ENCODE measurements around the gene XPO5. TPM values are rescaled to one million over a fixed set of nuclear protein-coding genes. Genes with fewer than 3 reads are reported as not detected.

The XPO5 gene
- total RNA-seq, 1 experiment from 2014 or later = 97.8 TPM

GRCh38 chr6:43497689-43498088, 78.1 kb downstream of the XPO5 start (continued):
- TF ChIP-seq ZNF532 (CRISPR knock-in tag; IDR thresholded peaks at IDR 0.05; ENCODE audit: borderline replicate concordance) (no peak), ZNF263 (CRISPR knock-in tag; IDR thresholded peaks at IDR 0.05; ENCODE audit: low read depth) (no peak)

DNA sequence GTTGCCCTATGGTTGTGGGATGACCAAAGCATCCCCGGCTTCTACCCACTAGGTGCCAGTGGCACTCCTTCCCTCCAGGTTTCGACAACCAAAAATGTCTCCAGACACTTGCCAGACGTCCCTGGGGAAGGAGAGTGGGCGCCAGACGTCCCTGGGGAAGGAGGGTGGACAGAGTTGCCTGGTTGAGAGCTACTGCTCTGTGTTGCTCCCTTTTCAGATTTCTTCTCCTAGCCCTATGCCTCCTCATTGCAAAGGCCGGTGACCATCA, 78.8 kb downstream of the XPO5 start:
- peaks cover 26% of the 10 kb centered on the region for H3K36me3 Mint-ChIP-seq
- H3K27ac Mint-ChIP-seq = no peak overlapping the region
- H3K27me3 Mint-ChIP-seq (ENCODE audit: low read depth) = no peaks in the 10 kb centered on the region
- ChIA-PET POLR2A (interaction anchor here (1.1 kb wide), 1 partner anchor 10 kb away, joined by 5 read pairs; no protein-coding TSS in a partner anchor), CTCF (interaction anchor here (0.8 to 7.2 kb wide), 25 partner anchors 9 to 268 kb away, joined by 3 to 75 read pairs (median 6); partner anchors contain the start of genes ABCC10, CRIP3, DLK2 and DNPH1)
- no peak for TF ChIP-seq CBFB (CRISPR knock-in tag; IDR thresholded peaks at IDR 0.05; ENCODE audit: low read depth)
- no peak for TF ChIP-seq ZNF416 (CRISPR knock-in tag; IDR thresholded peaks at IDR 0.05)
- no peak for DNase-seq (ENCODE audit: low spot score)
- H3K4me3 Mint-ChIP-seq = no peak overlapping the region
- H3K4me1 Mint-ChIP-seq = peaks cover 29% of the 10 kb centered on the region
- H3K9me3 Mint-ChIP-seq = no peaks in the 10 kb centered on the region
- no peak for ATAC-seq

- Mint-ChIP-seq H3K27me3 (ENCODE audit: low read depth) (no peaks in the 10 kb centered on the region), H3K4me1 (peaks cover 32% of the 10 kb centered on the region), H3K36me3 (peaks cover 21% of the 10 kb centered on the region), H3K9me3 (no peaks in the 10 kb centered on the region), H3K4me3 (no peak overlapping the region), H3K27ac (peak overlapping the region; percentile 86; the same call in 1 of the 2 replicates)
- TF ChIP-seq, protein P1, sequence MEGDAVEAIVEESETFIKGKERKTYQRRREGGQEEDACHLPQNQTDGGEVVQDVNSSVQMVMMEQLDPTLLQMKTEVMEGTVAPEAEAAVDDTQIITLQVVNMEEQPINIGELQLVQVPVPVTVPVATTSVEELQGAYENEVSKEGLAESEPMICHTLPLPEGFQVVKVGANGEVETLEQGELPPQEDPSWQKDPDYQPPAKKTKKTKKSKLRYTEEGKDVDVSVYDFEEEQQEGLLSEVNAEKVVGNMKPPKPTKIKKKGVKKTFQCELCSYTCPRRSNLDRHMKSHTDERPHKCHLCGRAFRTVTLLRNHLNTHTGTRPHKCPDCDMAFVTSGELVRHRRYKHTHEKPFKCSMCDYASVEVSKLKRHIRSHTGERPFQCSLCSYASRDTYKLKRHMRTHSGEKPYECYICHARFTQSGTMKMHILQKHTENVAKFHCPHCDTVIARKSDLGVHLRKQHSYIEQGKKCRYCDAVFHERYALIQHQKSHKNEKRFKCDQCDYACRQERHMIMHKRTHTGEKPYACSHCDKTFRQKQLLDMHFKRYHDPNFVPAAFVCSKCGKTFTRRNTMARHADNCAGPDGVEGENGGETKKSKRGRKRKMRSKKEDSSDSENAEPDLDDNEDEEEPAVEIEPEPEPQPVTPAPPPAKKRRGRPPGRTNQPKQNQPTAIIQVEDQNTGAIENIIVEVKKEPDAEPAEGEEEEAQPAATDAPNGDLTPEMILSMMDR (IDR thresholded peaks at IDR 0.05) = peak; percentile 39; the same call in 1 of the 2 replicates
- TF ChIP-seq, protein P2, sequence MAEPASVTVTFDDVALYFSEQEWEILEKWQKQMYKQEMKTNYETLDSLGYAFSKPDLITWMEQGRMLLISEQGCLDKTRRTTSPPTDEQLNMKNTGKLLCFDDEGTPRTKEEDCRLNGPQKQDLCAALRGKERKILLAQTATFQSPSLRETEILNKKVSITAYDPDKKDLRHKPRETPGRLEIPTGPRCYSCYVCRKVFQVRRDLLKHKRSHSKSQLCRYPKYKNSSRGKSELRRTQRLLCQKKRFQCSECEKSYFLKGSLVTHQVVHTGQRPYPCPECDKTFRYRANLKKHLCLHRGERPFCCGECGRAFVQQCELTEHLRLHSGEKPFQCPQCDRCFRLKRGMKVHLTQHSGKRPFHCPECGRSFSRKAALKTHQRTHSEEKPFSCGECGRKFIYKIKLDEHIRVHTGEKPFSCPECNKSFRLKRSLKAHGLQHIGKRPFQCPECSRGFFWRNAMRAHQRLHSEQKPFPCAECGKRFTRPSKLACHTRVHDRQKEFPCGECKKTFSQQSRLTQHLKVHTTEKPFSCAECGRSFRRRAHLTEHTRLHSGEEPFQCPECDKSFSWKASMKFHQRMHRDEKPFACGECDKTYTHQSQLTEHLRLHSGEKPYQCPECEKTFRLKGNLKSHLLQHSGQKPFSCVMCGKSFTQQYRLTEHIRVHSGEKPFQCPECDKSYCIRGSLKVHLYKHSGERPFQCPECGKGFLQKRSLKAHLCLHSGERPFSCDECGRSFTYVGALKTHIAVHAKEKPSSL (CRISPR knock-in tag; conservative IDR thresholded peaks at IDR 0.05) = no peak
- POLR2A ChIA-PET = interaction anchor here (1.1 kb wide), 1 partner anchor 10 kb away, joined by 5 read pairs; no protein-coding TSS in a partner anchor
- DNase-seq (ENCODE audit: low spot score) = peak; percentile 70
- CTCF ChIA-PET = interaction anchor here (0.6 to 7.2 kb wide), 49 partner anchors 9 to 314 kb away, joined by 3 to 75 read pairs (median 5); partner anchors contain the start of genes ABCC10, CRIP3, CUL9 and DLK2
- peak; percentile 73 for ATAC-seq
These were observed 79.3 kb downstream of the XPO5 start for GRCh38 chr6:43496370-43497128.

GRCh38 chr6:43495409-43495941, 80.4 kb downstream of the XPO5 start:
- Mint-ChIP-seq H3K27ac (peak overlapping the region; percentile 86), H3K27me3 (ENCODE audit: low read depth) (no peaks in the 10 kb centered on the region), H3K4me1 (peaks cover 32% of the 10 kb centered on the region), H3K9me3 (no peaks in the 10 kb centered on the region), H3K36me3 (peaks cover 17% of the 10 kb centered on the region), H3K4me3 (no peak overlapping the region)
- ChIA-PET POLR2A (no interaction called here), CTCF (interaction anchor here (1.0 to 7.2 kb wide), 18 partner anchors 11 to 249 kb away, joined by 3 to 75 read pairs (median 7); partner anchors contain the start of genes DLK2, LRRC73 and TJAP1)
- DNase-seq (ENCODE audit: low spot score) (no peak), ATAC-seq (no peak)
- TF ChIP-seq ZNF121 (CRISPR knock-in tag; IDR thresholded peaks at IDR 0.05) = no peak
- no peak for TF ChIP-seq ZNF423 (CRISPR knock-in tag; IDR thresholded peaks at IDR 0.05)
- TF ChIP-seq FOXP4 (CRISPR knock-in tag; IDR thresholded peaks at IDR 0.05) = no peak
- TF ChIP-seq ZNF396 (CRISPR knock-in tag; IDR thresholded peaks at IDR 0.05; ENCODE audit: borderline replicate concordance) = no peak
- TF ChIP-seq, protein P3, sequence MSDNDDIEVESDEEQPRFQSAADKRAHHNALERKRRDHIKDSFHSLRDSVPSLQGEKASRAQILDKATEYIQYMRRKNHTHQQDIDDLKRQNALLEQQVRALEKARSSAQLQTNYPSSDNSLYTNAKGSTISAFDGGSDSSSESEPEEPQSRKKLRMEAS (CRISPR knock-in tag; IDR thresholded peaks at IDR 0.05) = no peak
- no peak for TF ChIP-seq SOX15 (CRISPR knock-in tag; IDR thresholded peaks at IDR 0.05)
- no peak for TF ChIP-seq ESRRA (CRISPR knock-in tag; IDR thresholded peaks at IDR 0.05; ENCODE audit: borderline replicate concordance)
- TF ChIP-seq FOXK1 (CRISPR knock-in tag; IDR thresholded peaks at IDR 0.05) = no peak
- TF ChIP-seq, protein P1 (IDR thresholded peaks at IDR 0.05) = no peak
- TF ChIP-seq PRRX2 (CRISPR knock-in tag; IDR thresholded peaks at IDR 0.05) = no peak

Data from WTC11 (cell line).